Liver (tissue), 9 donors: Measurements from ENCODE around the gene FANK1. TPM values are rescaled to one million over a fixed set of nuclear protein-coding genes. Genes with fewer than 3 reads are reported as not detected.

ENCODE experiments used
- DNase-seq: peaks from one replicate; pipeline ENCODE4 v3.0.0-alpha.2; 2017; ENCODE audit warnings: low spot score
- H3K27ac ChIP-seq, 2 donors: one replicate each; pipeline ENCODE4 v1.7.0; 2013; ENCODE audit warnings: inconsistent platforms in 2 of 2, low read length in 2 of 2, control low read depth in 1 of 2, low read depth in 1 of 2, mild to moderate bottlenecking in 1 of 2
- H3K27me3 ChIP-seq, 4 donors: one replicate each; pipeline versions ENCODE4 v1.6.1 to v1.7.0; 2013; ENCODE audit warnings: low read length in 3 of 4, inconsistent platforms in 1 of 4, mild to moderate bottlenecking in 1 of 4, moderate library complexity in 1 of 4; ENCODE audit not compliant: control insufficient read depth in 4 of 4, insufficient read depth in 4 of 4
- H3K36me3 ChIP-seq, 4 donors: one replicate each; pipeline versions ENCODE4 v1.6.1 to v1.7.0; 2013; ENCODE audit warnings: low read length in 3 of 4, mild to moderate bottlenecking in 3 of 4, low read depth in 1 of 4, moderate library complexity in 1 of 4; ENCODE audit not compliant: control insufficient read depth in 4 of 4, insufficient read depth in 3 of 4
- H3K4me1 ChIP-seq, 4 donors: one replicate each; pipeline versions ENCODE4 v1.6.1 to v1.7.0; 2013; ENCODE audit warnings: low read length in 3 of 4, mild to moderate bottlenecking in 3 of 4, moderate library complexity in 1 of 4; ENCODE audit not compliant: control insufficient read depth in 4 of 4, insufficient read depth in 4 of 4
- H3K4me3 ChIP-seq, 3 donors: one replicate each; pipeline versions ENCODE4 v1.6.1 to v1.7.0; 2013; ENCODE audit warnings: low read length in 3 of 3, control low read depth in 1 of 3, low read depth in 1 of 3, mild to moderate bottlenecking in 1 of 3
- H3K9ac ChIP-seq, 2 donors: one replicate each; pipeline ENCODE4 v1.7.0; 2013; ENCODE audit warnings: low read length in 2 of 2, mild to moderate bottlenecking in 2 of 2, moderate library complexity in 2 of 2, control low read depth in 1 of 2, low read depth in 1 of 2
- H3K9me3 ChIP-seq, 4 donors: one replicate each; pipeline versions ENCODE4 v1.6.1 to v1.7.0; 2013; ENCODE audit warnings: low read length in 3 of 4; ENCODE audit not compliant: control insufficient read depth in 4 of 4
- ATF3 ChIP-seq: IDR thresholded peaks from 2 replicates; pipeline ENCODE4 v1.6.1; 2016; ENCODE audit warnings: antibody characterized with exemption
- EGR1 ChIP-seq, 2 donors: IDR thresholded peaks; 2 replicates each; pipeline ENCODE4 v1.6.1; 2016 to 2018; ENCODE audit warnings: antibody characterized with exemption in 2 of 2, low read depth in 2 of 2
- FOXA1 ChIP-seq: IDR thresholded peaks from 2 replicates; pipeline ENCODE4 v1.6.1; 2016; ENCODE audit warnings: antibody characterized with exemption
- FOXA2 ChIP-seq: IDR thresholded peaks from 2 replicates; pipeline ENCODE4 v1.6.1; 2016; ENCODE audit warnings: antibody characterized with exemption
- GABPA ChIP-seq, 2 donors: IDR thresholded peaks in 1 of 2; conservative IDR thresholded peaks in 1 of 2; 2 replicates each; pipeline ENCODE4 v1.6.1; 2016; ENCODE audit warnings: antibody characterized with exemption in 2 of 2, mild to moderate bottlenecking in 1 of 2, moderate library complexity in 1 of 2
- HNF4A ChIP-seq, 2 donors: conservative IDR thresholded peaks; 2 replicates each; pipeline ENCODE4 v1.6.1; 2016; ENCODE audit warnings: antibody characterized with exemption in 2 of 2, mild to moderate bottlenecking in 2 of 2
- HNF4G ChIP-seq: IDR thresholded peaks from 2 replicates; pipeline ENCODE4 v1.6.1; 2016; ENCODE audit warnings: antibody characterized with exemption
- JUND ChIP-seq, 2 donors: IDR thresholded peaks; 2 replicates each; pipeline ENCODE4 v1.6.1; 2016; ENCODE audit warnings: antibody characterized with exemption in 2 of 2
- MAX ChIP-seq: IDR thresholded peaks from 2 replicates; pipeline ENCODE4 v1.6.1; 2016; ENCODE audit warnings: antibody characterized with exemption
- NR2F2 ChIP-seq: IDR thresholded peaks from 2 replicates; pipeline ENCODE4 v1.6.1; 2016; ENCODE audit warnings: antibody characterized with exemption
- RAD21 ChIP-seq, 2 donors: IDR thresholded peaks; 2 replicates each; pipeline ENCODE4 v1.6.1; 2016; ENCODE audit warnings: antibody characterized with exemption in 2 of 2, mild to moderate bottlenecking in 2 of 2
- RXRA ChIP-seq, 2 donors: IDR thresholded peaks; 2 replicates each; pipeline ENCODE4 v1.6.1; 2017 to 2018; ENCODE audit warnings: antibody characterized with exemption in 2 of 2, mild to moderate bottlenecking in 1 of 2
- SP1 ChIP-seq: IDR thresholded peaks from 2 replicates; pipeline ENCODE4 v1.6.1; 2018; ENCODE audit warnings: antibody characterized with exemption, mild to moderate bottlenecking
- TAF1 ChIP-seq: conservative IDR thresholded peaks from 2 replicates; pipeline ENCODE4 v1.6.1; 2016; ENCODE audit warnings: antibody characterized with exemption, mild to moderate bottlenecking
- YY1 ChIP-seq: IDR thresholded peaks from 2 replicates; pipeline ENCODE4 v1.6.1; 2016; ENCODE audit warnings: antibody characterized with exemption, mild to moderate bottlenecking
- WGBS: extraction: QIAGEN DNeasy Blood & Tissue Kit; methylation state at CpG from one replicate; pipeline ENCODE4 v1.1.7; 2013; 5-methylcytosine and 5-hydroxymethylcytosine counted together
- polyA plus RNA-seq, 2 donors: library from polyadenylated mRNA; stranded (reverse) in 1 of 2; unstranded in 1 of 2; fragments of 200-250 nt in 1 of 2; fragments of >200 nt in 1 of 2; fragmentation: Nextera tagmentation in 1 of 2; extraction: Ambion mirVana in 1 of 2; gene quantifications; one replicate each; pipeline versions ENCODE4 v1.2.1 to v1.2.3, GENCODE V29; 2013 to 2015
- total RNA-seq, 2 donors: library from RNA; depleted of rRNA; stranded (reverse); fragments of >200 nt; gene quantifications; one replicate each; pipeline ENCODE4 v1.2.3, GENCODE V29; 2014
- TF ChIP-seq, protein P1 (sequence below): fragments of 150-350 bp; IDR thresholded peaks from 2 replicates; pipeline ENCODE4 v1.5.1; 2017; ENCODE audit warnings: improper control_type of control experiment, low read depth, low read length; ENCODE audit not compliant: missing input control
- TF ChIP-seq, protein P2 (sequence below): IDR thresholded peaks from 2 replicates; pipeline ENCODE4 v1.6.1; 2016; ENCODE audit warnings: antibody characterized with exemption, mild to moderate bottlenecking
- donor health status: healthy.
- donor health status: healthy.
- donor health status: healthy.
- donor health status: healthy.
- donor health status: healthy.

The FANK1 gene
- total and polyA plus RNA-seq, 4 donors: 0.28 TPM; not detected in 3

GRCh38 chr10:126017961-126018560 lies 121.7 kb downstream of the FANK1 start:
- Histone ChIP-seq H3K36me3 (no peaks in the 10 kb centered on the region), H3K27me3 (peaks cover 0 to 9% (median 0%) of the 10 kb centered on the region in 4 donors), H3K9ac (no peak overlapping the region), H3K27ac (no peak overlapping the region), H3K4me1 (no peaks in the 10 kb centered on the region), H3K4me3 (no peak overlapping the region), H3K9me3 (no peaks in the 10 kb centered on the region)
- DNase-seq: no peak
- 60% methylated on average over 2 of the region's 2 CpGs for WGBS
- no peak for TF ChIP-seq RXRA (IDR thresholded peaks at IDR 0.05)
- TF ChIP-seq HNF4G: no peak
- TF ChIP-seq, protein P1, sequence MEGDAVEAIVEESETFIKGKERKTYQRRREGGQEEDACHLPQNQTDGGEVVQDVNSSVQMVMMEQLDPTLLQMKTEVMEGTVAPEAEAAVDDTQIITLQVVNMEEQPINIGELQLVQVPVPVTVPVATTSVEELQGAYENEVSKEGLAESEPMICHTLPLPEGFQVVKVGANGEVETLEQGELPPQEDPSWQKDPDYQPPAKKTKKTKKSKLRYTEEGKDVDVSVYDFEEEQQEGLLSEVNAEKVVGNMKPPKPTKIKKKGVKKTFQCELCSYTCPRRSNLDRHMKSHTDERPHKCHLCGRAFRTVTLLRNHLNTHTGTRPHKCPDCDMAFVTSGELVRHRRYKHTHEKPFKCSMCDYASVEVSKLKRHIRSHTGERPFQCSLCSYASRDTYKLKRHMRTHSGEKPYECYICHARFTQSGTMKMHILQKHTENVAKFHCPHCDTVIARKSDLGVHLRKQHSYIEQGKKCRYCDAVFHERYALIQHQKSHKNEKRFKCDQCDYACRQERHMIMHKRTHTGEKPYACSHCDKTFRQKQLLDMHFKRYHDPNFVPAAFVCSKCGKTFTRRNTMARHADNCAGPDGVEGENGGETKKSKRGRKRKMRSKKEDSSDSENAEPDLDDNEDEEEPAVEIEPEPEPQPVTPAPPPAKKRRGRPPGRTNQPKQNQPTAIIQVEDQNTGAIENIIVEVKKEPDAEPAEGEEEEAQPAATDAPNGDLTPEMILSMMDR: no peak
- no peak for TF ChIP-seq MAX
- no peak for TF ChIP-seq NR2F2
- no peak for TF ChIP-seq RAD21 (IDR thresholded peaks at IDR 0.05)
- no peak for TF ChIP-seq FOXA1
- no peak for TF ChIP-seq ATF3
- TF ChIP-seq SP1: no peak
- no peak for TF ChIP-seq HNF4A (conservative IDR thresholded peaks at IDR 0.05)
- TF ChIP-seq TAF1: no peak
- no peak for TF ChIP-seq JUND (IDR thresholded peaks at IDR 0.05)
- TF ChIP-seq FOXA2: no peak
- TF ChIP-seq, protein P2, sequence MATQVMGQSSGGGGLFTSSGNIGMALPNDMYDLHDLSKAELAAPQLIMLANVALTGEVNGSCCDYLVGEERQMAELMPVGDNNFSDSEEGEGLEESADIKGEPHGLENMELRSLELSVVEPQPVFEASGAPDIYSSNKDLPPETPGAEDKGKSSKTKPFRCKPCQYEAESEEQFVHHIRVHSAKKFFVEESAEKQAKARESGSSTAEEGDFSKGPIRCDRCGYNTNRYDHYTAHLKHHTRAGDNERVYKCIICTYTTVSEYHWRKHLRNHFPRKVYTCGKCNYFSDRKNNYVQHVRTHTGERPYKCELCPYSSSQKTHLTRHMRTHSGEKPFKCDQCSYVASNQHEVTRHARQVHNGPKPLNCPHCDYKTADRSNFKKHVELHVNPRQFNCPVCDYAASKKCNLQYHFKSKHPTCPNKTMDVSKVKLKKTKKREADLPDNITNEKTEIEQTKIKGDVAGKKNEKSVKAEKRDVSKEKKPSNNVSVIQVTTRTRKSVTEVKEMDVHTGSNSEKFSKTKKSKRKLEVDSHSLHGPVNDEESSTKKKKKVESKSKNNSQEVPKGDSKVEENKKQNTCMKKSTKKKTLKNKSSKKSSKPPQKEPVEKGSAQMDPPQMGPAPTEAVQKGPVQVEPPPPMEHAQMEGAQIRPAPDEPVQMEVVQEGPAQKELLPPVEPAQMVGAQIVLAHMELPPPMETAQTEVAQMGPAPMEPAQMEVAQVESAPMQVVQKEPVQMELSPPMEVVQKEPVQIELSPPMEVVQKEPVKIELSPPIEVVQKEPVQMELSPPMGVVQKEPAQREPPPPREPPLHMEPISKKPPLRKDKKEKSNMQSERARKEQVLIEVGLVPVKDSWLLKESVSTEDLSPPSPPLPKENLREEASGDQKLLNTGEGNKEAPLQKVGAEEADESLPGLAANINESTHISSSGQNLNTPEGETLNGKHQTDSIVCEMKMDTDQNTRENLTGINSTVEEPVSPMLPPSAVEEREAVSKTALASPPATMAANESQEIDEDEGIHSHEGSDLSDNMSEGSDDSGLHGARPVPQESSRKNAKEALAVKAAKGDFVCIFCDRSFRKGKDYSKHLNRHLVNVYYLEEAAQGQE: no peak
- TF ChIP-seq EGR1 (IDR thresholded peaks at IDR 0.05; ENCODE audit: low read depth in 2 of 2): no peak
- TF ChIP-seq GABPA (IDR thresholded peaks at IDR 0.05 in 1 of 2, conservative IDR thresholded peaks at IDR 0.05 in 1 of 2): no peak
- no peak for TF ChIP-seq YY1

DNA sequence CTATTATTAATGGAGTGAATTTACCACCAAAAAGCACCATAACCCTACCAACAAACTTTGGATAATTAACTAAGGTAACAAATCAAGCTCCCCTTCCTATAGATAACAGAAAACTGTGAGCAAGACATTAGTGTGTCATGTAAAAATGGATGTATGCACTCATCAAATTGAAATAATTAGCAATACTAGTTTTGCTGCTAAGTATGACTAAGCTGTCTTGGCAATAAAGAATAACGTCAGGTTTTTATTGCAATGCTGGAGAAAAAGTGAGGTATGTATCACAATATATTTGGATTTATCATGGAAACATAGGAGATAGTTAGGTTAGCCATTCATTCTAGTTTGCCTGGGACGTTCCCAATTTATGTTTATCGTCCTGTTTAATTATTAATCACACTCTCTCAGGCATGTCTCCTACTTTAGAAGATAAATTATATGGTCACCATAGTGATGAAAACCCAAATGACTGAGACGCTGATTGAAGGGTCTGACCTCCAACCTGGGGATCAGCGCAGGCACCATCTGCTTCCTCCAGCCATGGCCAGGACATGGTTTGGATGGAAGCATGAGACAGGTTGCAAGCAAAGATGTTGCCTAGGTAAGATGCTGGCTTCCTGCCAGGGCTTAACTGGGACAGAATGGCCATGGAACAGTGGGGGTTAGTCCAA lies 125.6 kb downstream of the FANK1 start:
- Histone ChIP-seq H3K27me3 (peaks cover 0 to 5% (median 0%) of the 10 kb centered on the region in 4 donors), H3K27ac (no peak overlapping the region), H3K36me3 (no peaks in the 10 kb centered on the region), H3K9ac (no peak overlapping the region), H3K4me3 (no peak overlapping the region), H3K9me3 (no peaks in the 10 kb centered on the region), H3K4me1 (no peaks in the 10 kb centered on the region)
- 58% methylated on average over 5 of the region's 5 CpGs for WGBS
- TF ChIP-seq TAF1 (no peak), RXRA (IDR thresholded peaks at IDR 0.05) (no peak), HNF4G (no peak), JUND (IDR thresholded peaks at IDR 0.05) (no peak), FOXA1 (no peak), HNF4A (conservative IDR thresholded peaks at IDR 0.05) (no peak), RAD21 (IDR thresholded peaks at IDR 0.05) (no peak), ATF3 (no peak)
- TF ChIP-seq, protein P2: no peak
- no peak for DNase-seq
